ENCODE results near the gene C6orf15.

C6orf15 gene

DNA sequence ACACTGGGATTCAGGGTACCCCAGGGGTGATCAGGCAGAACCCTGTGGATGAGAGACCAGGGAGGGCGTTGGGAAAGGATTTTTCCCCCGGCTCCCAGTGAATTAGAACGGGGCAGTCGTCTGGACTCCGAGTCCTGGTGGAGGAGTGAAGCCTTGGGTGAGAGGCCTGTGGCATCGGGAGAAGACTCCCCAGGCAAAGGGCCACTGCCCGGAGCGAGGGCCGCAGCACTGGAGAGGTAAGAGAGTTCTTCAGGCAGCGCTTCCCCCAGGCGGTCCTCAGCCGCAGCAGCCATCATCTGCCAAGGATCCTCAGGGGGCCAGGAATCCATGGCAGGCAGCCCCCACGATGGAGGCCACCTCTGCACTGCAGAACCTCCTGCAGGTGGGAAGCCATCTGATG, 663 bp downstream of the C6orf15 start:
- no peak overlapping the region for H2AK5ac ChIP-seq (ENCODE audit: low read length)
- no peak overlapping the region for H2BK12ac ChIP-seq (ENCODE audit: low read length)
- H4K8ac ChIP-seq (ENCODE audit: low read depth, low read length) = no peak overlapping the region
- H4K91ac ChIP-seq (ENCODE audit: low read depth, low read length) = no peak overlapping the region
- H3K9ac ChIP-seq (ENCODE audit: low read length) = no peak overlapping the region
- no peaks in the 10 kb centered on the region for H3K79me2 ChIP-seq (ENCODE audit: control insufficient read depth, insufficient read depth, low read length, poor library complexity)
- H3K36me3 ChIP-seq (ENCODE audit: control insufficient read depth in 1 of 2, insufficient read depth in 2 of 2, low read length in 2 of 2) = no peaks in the 10 kb centered on the region
- no peaks in the 10 kb centered on the region for H3K27me3 ChIP-seq (ENCODE audit: insufficient read depth, low read length)
- no peak overlapping the region for H3K4me3 ChIP-seq (ENCODE audit: low read depth, low read length)
- no peak overlapping the region for H3K4me2 ChIP-seq (ENCODE audit: low read length)
- no peaks in the 10 kb centered on the region for H3K79me1 ChIP-seq (ENCODE audit: low read length)
- WGBS (ENCODE audit: extremely low coverage, insufficient coverage, insufficient read length) = no CpG with 5 or more reads among the region's 13 CpGs
- H3K18ac ChIP-seq (ENCODE audit: low read length) = no peak overlapping the region
- H3K23ac ChIP-seq (ENCODE audit: low read length) = no peak overlapping the region
- no peak overlapping the region for H3K27ac ChIP-seq (ENCODE audit: low read depth, low read length)
- DNase-seq = no peak
- no peak overlapping the region for H2AFZ ChIP-seq (ENCODE audit: insufficient read depth, low read length, poor library complexity)
- no peaks in the 10 kb centered on the region for H3K9me3 ChIP-seq (ENCODE audit: insufficient read depth, low read depth, low read length)
- H4K12ac ChIP-seq (ENCODE audit: low read depth, low read length) = no peak overlapping the region
- H3K4ac ChIP-seq (ENCODE audit: low read depth, low read length) = no peak overlapping the region
- peaks cover 9 to 14% of the 10 kb centered on the region in 2 experiments for H3K4me1 ChIP-seq (ENCODE audit: control insufficient read depth in 1 of 2, insufficient read depth in 2 of 2, low read length in 2 of 2)
- H2BK5ac ChIP-seq (ENCODE audit: low read depth, low read length, poor library complexity) = no peak overlapping the region
- H2BK120ac ChIP-seq (ENCODE audit: insufficient read depth, low read length, poor library complexity) = no peak overlapping the region
- no peak overlapping the region for H3K14ac ChIP-seq (ENCODE audit: low read length)

DNA sequence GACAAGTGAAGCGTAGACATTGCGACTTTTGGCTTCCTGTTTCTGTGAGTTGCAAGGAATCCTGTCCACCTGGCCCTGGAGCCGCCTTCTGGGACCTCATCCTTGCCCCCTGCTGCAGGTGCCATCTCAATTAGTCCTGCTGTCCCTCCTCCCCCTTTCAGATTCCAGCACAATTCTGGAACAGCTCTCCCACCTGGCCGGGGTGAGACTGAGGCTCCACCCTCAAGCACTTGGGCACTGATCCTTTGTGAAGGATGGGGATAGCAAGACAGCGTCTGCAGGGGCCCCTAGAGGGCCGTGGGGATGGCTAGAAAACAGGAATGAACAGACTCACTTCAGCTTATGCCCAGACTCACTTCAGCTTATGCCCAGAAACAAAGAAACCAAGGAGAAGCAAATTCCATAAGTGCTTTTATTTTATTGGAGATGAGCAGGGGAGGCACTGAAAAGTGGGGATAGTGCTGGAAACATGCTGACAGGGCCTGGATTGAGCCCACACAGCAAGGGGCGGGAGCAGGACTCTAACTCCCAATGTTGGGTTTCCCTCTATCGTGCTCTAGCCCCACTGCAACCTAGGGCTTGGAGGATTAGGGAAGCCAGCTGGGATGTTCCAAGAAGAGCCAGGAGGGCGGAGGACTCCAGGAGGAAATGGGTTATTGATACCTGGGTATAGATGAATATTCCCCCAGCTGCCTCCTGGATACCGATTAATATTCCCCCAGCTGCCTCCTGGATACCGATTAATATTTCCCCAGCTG, 1.4 kb downstream of the C6orf15 start:
- Histone ChIP-seq H3K23ac (ENCODE audit: low read length) (no peak overlapping the region), H3K27me3 (ENCODE audit: insufficient read depth, low read length) (no peaks in the 10 kb centered on the region), H2BK120ac (ENCODE audit: insufficient read depth, low read length, poor library complexity) (no peak overlapping the region), H2BK12ac (ENCODE audit: low read length) (no peak overlapping the region), H3K27ac (ENCODE audit: low read depth, low read length) (no peak overlapping the region), H3K4me3 (ENCODE audit: low read depth, low read length) (no peak overlapping the region), H3K18ac (ENCODE audit: low read length) (no peak overlapping the region), H3K36me3 (ENCODE audit: control insufficient read depth in 1 of 2, insufficient read depth in 2 of 2, low read length in 2 of 2) (no peaks in the 10 kb centered on the region), H2BK5ac (ENCODE audit: low read depth, low read length, poor library complexity) (no peak overlapping the region), H2AFZ (ENCODE audit: insufficient read depth, low read length, poor library complexity) (no peak overlapping the region), H2AK5ac (ENCODE audit: low read length) (no peak overlapping the region), H3K4me1 (ENCODE audit: control insufficient read depth in 1 of 2, insufficient read depth in 2 of 2, low read length in 2 of 2) (peaks cover 9 to 14% of the 10 kb centered on the region in 2 experiments), H3K4me2 (ENCODE audit: low read length) (no peak overlapping the region), H3K9ac (ENCODE audit: low read length) (no peak overlapping the region), H4K8ac (ENCODE audit: low read depth, low read length) (no peak overlapping the region), H4K12ac (ENCODE audit: low read depth, low read length) (no peak overlapping the region), H3K14ac (ENCODE audit: low read length) (no peak overlapping the region), H3K4ac (ENCODE audit: low read depth, low read length) (no peak overlapping the region), H4K91ac (ENCODE audit: low read depth, low read length) (no peak overlapping the region), H3K79me2 (ENCODE audit: control insufficient read depth, insufficient read depth, low read length, poor library complexity) (no peaks in the 10 kb centered on the region), H3K9me3 (ENCODE audit: insufficient read depth, low read depth, low read length) (no peaks in the 10 kb centered on the region), H3K79me1 (ENCODE audit: low read length) (no peaks in the 10 kb centered on the region)
- DNase-seq = no peak
- WGBS (ENCODE audit: extremely low coverage, insufficient coverage, insufficient read length) = no CpG with 5 or more reads among the region's 11 CpGs

DNA sequence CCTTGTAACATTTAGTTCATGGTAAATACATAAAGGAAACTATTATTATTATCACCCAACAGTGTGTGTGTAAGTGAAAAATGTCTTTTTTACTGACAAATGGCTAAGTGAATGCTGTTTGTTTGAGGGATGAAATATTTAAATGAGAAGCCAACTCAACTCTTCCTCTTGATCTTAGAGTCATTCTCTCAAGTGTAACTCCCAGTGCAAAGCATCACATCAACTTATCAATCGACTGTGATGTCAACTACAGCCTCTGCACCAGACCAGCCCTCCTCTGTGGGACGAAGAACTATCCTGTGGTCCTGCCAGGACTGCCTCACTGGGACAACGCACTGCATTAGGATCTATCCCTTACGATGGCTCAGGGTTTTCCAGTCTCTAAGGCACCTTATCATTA, 5.3 kb downstream of the C6orf15 start:
- Histone ChIP-seq H2BK5ac (ENCODE audit: low read depth, low read length, poor library complexity) (no peak overlapping the region), H3K27ac (ENCODE audit: low read depth, low read length) (no peak overlapping the region), H3K9ac (ENCODE audit: low read length) (no peak overlapping the region), H3K9me3 (ENCODE audit: insufficient read depth, low read depth, low read length) (no peaks in the 10 kb centered on the region), H2AFZ (ENCODE audit: insufficient read depth, low read length, poor library complexity) (no peak overlapping the region), H3K14ac (ENCODE audit: low read length) (no peak overlapping the region), H3K36me3 (ENCODE audit: control insufficient read depth in 1 of 2, insufficient read depth in 2 of 2, low read length in 2 of 2) (no peaks in the 10 kb centered on the region), H3K4ac (ENCODE audit: low read depth, low read length) (no peak overlapping the region), H3K79me2 (ENCODE audit: control insufficient read depth, insufficient read depth, low read length, poor library complexity) (no peaks in the 10 kb centered on the region), H3K18ac (ENCODE audit: low read length) (no peak overlapping the region), H4K8ac (ENCODE audit: low read depth, low read length) (no peak overlapping the region), H3K4me3 (ENCODE audit: low read depth, low read length) (no peak overlapping the region), H3K27me3 (ENCODE audit: insufficient read depth, low read length) (no peaks in the 10 kb centered on the region), H3K4me2 (ENCODE audit: low read length) (no peak overlapping the region), H2BK12ac (ENCODE audit: low read length) (no peak overlapping the region), H4K12ac (ENCODE audit: low read depth, low read length) (no peak overlapping the region), H2BK120ac (ENCODE audit: insufficient read depth, low read length, poor library complexity) (no peak overlapping the region), H2AK5ac (ENCODE audit: low read length) (no peak overlapping the region), H3K79me1 (ENCODE audit: low read length) (no peaks in the 10 kb centered on the region), H3K4me1 (ENCODE audit: control insufficient read depth in 1 of 2, insufficient read depth in 2 of 2, low read length in 2 of 2) (no peaks in the 10 kb centered on the region), H4K91ac (ENCODE audit: low read depth, low read length) (no peak overlapping the region), H3K23ac (ENCODE audit: low read length) (no peak overlapping the region)
- DNase-seq = no peak
- no CpG with 5 or more reads among the region's 4 CpGs for WGBS (ENCODE audit: extremely low coverage, insufficient coverage, insufficient read length)

DNA sequence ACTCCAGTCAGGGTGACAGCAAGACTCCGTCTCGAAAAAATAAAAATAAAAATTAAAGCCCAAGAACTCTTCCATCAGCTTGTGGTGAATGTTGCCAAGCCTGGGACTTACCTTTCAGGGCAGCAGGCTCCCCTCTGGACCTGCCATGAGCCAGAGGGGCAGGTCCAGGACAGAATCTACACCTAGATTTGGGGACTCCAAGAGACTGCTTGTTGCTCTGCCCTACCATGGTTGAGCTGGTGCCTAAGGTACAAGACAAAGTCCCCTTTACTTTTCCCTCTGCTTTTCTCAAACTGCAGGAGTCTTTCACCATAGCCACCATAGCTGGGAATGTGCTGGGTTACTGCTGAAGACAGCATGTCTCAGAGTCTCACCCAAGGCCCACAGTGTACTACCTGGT, 9.2 kb downstream of the C6orf15 start:
- Histone ChIP-seq H2BK5ac (ENCODE audit: low read depth, low read length, poor library complexity) (no peak overlapping the region), H3K4me3 (ENCODE audit: low read depth, low read length) (no peak overlapping the region), H3K9ac (ENCODE audit: low read length) (no peak overlapping the region), H4K8ac (ENCODE audit: low read depth, low read length) (no peak overlapping the region), H3K14ac (ENCODE audit: low read length) (no peak overlapping the region), H3K18ac (ENCODE audit: low read length) (no peak overlapping the region), H3K27me3 (ENCODE audit: insufficient read depth, low read length) (no peaks in the 10 kb centered on the region), H3K4me2 (ENCODE audit: low read length) (no peak overlapping the region), H3K4ac (ENCODE audit: low read depth, low read length) (no peak overlapping the region), H3K23ac (ENCODE audit: low read length) (no peak overlapping the region), H3K79me2 (ENCODE audit: control insufficient read depth, insufficient read depth, low read length, poor library complexity) (no peaks in the 10 kb centered on the region), H3K9me3 (ENCODE audit: insufficient read depth, low read depth, low read length) (no peaks in the 10 kb centered on the region), H2BK12ac (ENCODE audit: low read length) (no peak overlapping the region), H2AK5ac (ENCODE audit: low read length) (no peak overlapping the region), H3K36me3 (ENCODE audit: control insufficient read depth in 1 of 2, insufficient read depth in 2 of 2, low read length in 2 of 2) (no peaks in the 10 kb centered on the region), H3K4me1 (ENCODE audit: control insufficient read depth in 1 of 2, insufficient read depth in 2 of 2, low read length in 2 of 2) (no peaks in the 10 kb centered on the region), H4K12ac (ENCODE audit: low read depth, low read length) (no peak overlapping the region), H4K91ac (ENCODE audit: low read depth, low read length) (no peak overlapping the region), H2AFZ (ENCODE audit: insufficient read depth, low read length, poor library complexity) (no peak overlapping the region), H3K79me1 (ENCODE audit: low read length) (no peaks in the 10 kb centered on the region), H3K27ac (ENCODE audit: low read depth, low read length) (no peak overlapping the region), H2BK120ac (ENCODE audit: insufficient read depth, low read length, poor library complexity) (no peak overlapping the region)
- no peak for DNase-seq
- WGBS (ENCODE audit: extremely low coverage, insufficient coverage, insufficient read length) = no CpG with 5 or more reads among the region's 2 CpGs
